ENCODE measurements around the gene PTPRD.

The PTPRD gene

DNA sequence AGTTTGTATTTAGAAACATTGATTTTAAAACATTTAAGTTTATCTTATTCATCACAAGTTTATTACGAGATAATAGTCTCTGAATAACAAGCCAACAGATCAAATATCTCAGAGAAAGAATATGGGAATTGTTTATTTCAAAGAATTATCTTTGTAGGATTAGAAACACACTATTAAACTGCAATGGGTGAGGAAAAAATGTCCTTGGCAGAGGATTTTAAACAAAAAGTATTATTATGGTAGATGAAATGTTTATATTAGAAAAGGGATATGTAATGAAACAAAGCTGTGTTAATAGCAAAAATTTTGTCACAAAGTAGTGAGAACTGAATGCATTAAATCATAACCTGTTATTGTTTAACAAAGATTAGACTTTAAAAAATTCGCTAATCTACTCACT, 1430.4 kb downstream of the PTPRD start:
- TF ChIP-seq, protein P1, sequence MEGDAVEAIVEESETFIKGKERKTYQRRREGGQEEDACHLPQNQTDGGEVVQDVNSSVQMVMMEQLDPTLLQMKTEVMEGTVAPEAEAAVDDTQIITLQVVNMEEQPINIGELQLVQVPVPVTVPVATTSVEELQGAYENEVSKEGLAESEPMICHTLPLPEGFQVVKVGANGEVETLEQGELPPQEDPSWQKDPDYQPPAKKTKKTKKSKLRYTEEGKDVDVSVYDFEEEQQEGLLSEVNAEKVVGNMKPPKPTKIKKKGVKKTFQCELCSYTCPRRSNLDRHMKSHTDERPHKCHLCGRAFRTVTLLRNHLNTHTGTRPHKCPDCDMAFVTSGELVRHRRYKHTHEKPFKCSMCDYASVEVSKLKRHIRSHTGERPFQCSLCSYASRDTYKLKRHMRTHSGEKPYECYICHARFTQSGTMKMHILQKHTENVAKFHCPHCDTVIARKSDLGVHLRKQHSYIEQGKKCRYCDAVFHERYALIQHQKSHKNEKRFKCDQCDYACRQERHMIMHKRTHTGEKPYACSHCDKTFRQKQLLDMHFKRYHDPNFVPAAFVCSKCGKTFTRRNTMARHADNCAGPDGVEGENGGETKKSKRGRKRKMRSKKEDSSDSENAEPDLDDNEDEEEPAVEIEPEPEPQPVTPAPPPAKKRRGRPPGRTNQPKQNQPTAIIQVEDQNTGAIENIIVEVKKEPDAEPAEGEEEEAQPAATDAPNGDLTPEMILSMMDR (conservative IDR thresholded peaks at IDR 0.05; ENCODE audit: low read depth, low read length): no peak
- Histone ChIP-seq H3K36me3 (ENCODE audit: insufficient read depth) (no peaks in the 10 kb centered on the region), H4K20me1 (ENCODE audit: insufficient read depth) (no peaks in the 10 kb centered on the region), H3K9ac (no peak overlapping the region), H2AFZ (ENCODE audit: low read depth) (no peak overlapping the region), H3K4me3 (IDR thresholded peaks at IDR 0.05; ENCODE audit: insufficient read depth, low read depth, low read length) (no peak overlapping the region), H3K4me2 (no peak overlapping the region), H3K79me2 (ENCODE audit: insufficient read depth, low read depth) (no peaks in the 10 kb centered on the region), H3K4me1 (ENCODE audit: low read depth, poor library complexity, severe bottlenecking) (no peaks in the 10 kb centered on the region), H3K27ac (no peak overlapping the region), H3K27me3 (ENCODE audit: insufficient read depth, low read depth) (no peaks in the 10 kb centered on the region)

DNA sequence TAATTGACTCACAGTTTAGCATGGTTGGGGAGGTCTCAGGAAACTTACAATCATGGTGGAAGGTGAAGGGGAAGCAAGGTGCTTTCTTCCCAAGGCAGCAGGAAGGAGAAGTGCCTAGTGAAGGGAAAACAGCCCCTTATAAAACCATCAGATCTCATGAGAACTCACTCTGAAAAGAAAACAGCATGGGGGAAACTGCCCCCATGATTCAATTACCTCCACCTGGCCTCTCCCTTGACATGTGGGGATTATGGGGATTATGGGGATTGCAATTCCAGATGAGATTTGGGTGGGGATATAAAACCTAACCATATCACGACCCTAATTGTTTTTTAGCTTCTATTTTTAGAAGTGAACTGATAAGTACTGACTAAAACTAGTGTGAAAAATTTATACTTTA, 1435.7 kb downstream of the PTPRD start:
- no peak overlapping the region for H3K4me2 ChIP-seq
- H3K4me1 ChIP-seq (ENCODE audit: low read depth, poor library complexity, severe bottlenecking): peaks cover under 1% of the 10 kb centered on the region
- H3K79me2 ChIP-seq (ENCODE audit: insufficient read depth, low read depth): no peaks in the 10 kb centered on the region
- H2AFZ ChIP-seq (ENCODE audit: low read depth): no peak overlapping the region
- H3K9ac ChIP-seq: no peak overlapping the region
- H3K36me3 ChIP-seq (ENCODE audit: insufficient read depth): no peaks in the 10 kb centered on the region
- H4K20me1 ChIP-seq (ENCODE audit: insufficient read depth): no peaks in the 10 kb centered on the region
- TF ChIP-seq, protein P1 (conservative IDR thresholded peaks at IDR 0.05; ENCODE audit: low read depth, low read length): no peak
- H3K4me3 ChIP-seq (IDR thresholded peaks at IDR 0.05; ENCODE audit: insufficient read depth, low read depth, low read length): no peak overlapping the region
- H3K27ac ChIP-seq: no peak overlapping the region
- no peaks in the 10 kb centered on the region for H3K27me3 ChIP-seq (ENCODE audit: insufficient read depth, low read depth)

DNA sequence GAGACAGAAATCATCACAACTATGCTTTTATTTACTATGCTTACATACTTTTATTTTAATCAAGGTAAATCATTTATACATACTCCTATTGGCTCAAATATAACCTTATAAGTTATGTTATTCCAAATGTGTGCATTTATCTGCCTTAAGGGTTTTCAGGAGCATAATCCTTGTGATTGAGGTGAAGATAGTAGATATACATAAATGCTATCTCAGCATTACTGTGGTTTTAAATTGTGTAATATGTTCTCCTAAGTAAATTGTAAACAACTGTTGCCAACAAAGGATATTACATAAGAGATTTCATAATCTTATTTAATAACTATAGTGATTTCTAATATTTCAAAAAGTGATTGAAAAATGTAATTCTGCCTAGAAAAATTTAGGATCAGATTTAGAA, 1438.4 kb downstream of the PTPRD start:
- H2AFZ ChIP-seq (ENCODE audit: low read depth): no peak overlapping the region
- peaks cover 24% of the 10 kb centered on the region for H3K4me1 ChIP-seq (ENCODE audit: low read depth, poor library complexity, severe bottlenecking)
- no peak overlapping the region for H3K4me3 ChIP-seq (IDR thresholded peaks at IDR 0.05; ENCODE audit: insufficient read depth, low read depth, low read length)
- H3K4me2 ChIP-seq: no peak overlapping the region
- H3K27me3 ChIP-seq (ENCODE audit: insufficient read depth, low read depth): no peaks in the 10 kb centered on the region
- no peak overlapping the region for H3K27ac ChIP-seq
- no peaks in the 10 kb centered on the region for H3K36me3 ChIP-seq (ENCODE audit: insufficient read depth)
- no peaks in the 10 kb centered on the region for H4K20me1 ChIP-seq (ENCODE audit: insufficient read depth)
- TF ChIP-seq, protein P1 (conservative IDR thresholded peaks at IDR 0.05; ENCODE audit: low read depth, low read length): no peak
- no peaks in the 10 kb centered on the region for H3K79me2 ChIP-seq (ENCODE audit: insufficient read depth, low read depth)
- H3K9ac ChIP-seq: no peak overlapping the region

DNA sequence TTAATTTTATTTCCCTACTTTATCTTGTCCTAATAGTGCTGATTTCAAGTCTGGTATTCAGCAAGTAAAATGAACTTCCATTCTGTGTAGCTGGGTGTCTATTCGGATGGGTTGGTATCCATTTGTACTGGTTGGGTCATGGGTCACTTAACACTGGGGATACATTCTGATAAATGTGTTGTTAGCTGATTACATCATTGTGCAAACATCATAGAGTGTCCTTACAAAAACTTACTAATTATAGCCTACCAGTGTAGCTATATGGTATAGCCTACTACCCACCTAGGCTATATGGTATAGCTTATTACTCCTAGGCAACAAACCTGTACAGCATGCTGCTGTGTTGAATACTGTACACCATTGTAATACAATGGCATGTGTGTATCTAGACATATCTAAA, 1439.5 kb downstream of the PTPRD start:
- no peaks in the 10 kb centered on the region for H3K36me3 ChIP-seq (ENCODE audit: insufficient read depth)
- H3K79me2 ChIP-seq (ENCODE audit: insufficient read depth, low read depth): no peaks in the 10 kb centered on the region
- no peak overlapping the region for H3K4me3 ChIP-seq (IDR thresholded peaks at IDR 0.05; ENCODE audit: insufficient read depth, low read depth, low read length)
- H3K9ac ChIP-seq: no peak overlapping the region
- no peak overlapping the region for H3K27ac ChIP-seq
- TF ChIP-seq, protein P1 (conservative IDR thresholded peaks at IDR 0.05; ENCODE audit: low read depth, low read length): no peak
- no peaks in the 10 kb centered on the region for H3K27me3 ChIP-seq (ENCODE audit: insufficient read depth, low read depth)
- H4K20me1 ChIP-seq (ENCODE audit: insufficient read depth): no peaks in the 10 kb centered on the region
- peaks cover 30% of the 10 kb centered on the region for H3K4me1 ChIP-seq (ENCODE audit: low read depth, poor library complexity, severe bottlenecking)
- H3K4me2 ChIP-seq: no peak overlapping the region
- H2AFZ ChIP-seq (ENCODE audit: low read depth): no peak overlapping the region

Measured in KMS-11 (cell line).